A549 (cell line): Measurements from ENCODE around the gene TBCE. TPM values are rescaled to one million over a fixed set of nuclear protein-coding genes. Genes with fewer than 3 reads are reported as not detected.

Experiments used
- ATAC-seq, 2 experiments: fragments of 200-7000 bp in 1 of 2; fragments of >200 bp in 1 of 2; cut with Nextera tagmentation in 1 of 2; cut with Tn5 transposase in 1 of 2; 3 replicates each; pipeline versions ENCODE4 v1.8.0 to v1.9.1; 2018 to 2020; ENCODE audit warnings: mild to moderate bottlenecking in 1 of 2, moderate library complexity in 1 of 2
- CTCF ChIA-PET: fragments of 300-600 bp; sonication (Branson Sonifier 250); formaldehyde crosslinking; extraction: SDS; loops from one replicate; lab custom pipeline; 2021; ENCODE audit warnings: antibody characterized with exemption, inconsistent platforms; lab: Yijun Ruan, JAX
- POLR2A ChIA-PET: fragments of 350-600 bp; formaldehyde crosslinking; extraction: SDS; loops from one replicate; lab custom pipeline; 2021; ENCODE audit warnings: antibody characterized with exemption, inconsistent platforms; lab: Yijun Ruan, JAX
- DNase-seq, 2 experiments: peaks; one replicate each; pipeline versions ENCODE4 v3.0.0 to v3.0.0-alpha.2; 2011 to 2016; ENCODE audit warnings: low read depth in 1 of 2, low spot score in 1 of 2
- FAIRE-seq: peaks from 2 replicates; lab custom pipeline; 2011; peaks lifted over from hg19 to GRCh38; lab: Jason Lieb, UNC
- H3K27ac ChIP-seq, 2 experiments: fragments of >200 bp; sonication (Bioruptor Twin); formaldehyde crosslinking; 3 replicates each; pipeline ENCODE4 v1.5.1; 2016 to 2017
- H3K4me1 ChIP-seq: fragments of >200 bp; sonication (Bioruptor Twin); formaldehyde crosslinking; 3 replicates; pipeline ENCODE4 v1.6.1; 2016
- H3K4me2 ChIP-seq: fragments of >200 bp; sonication (Bioruptor Twin); formaldehyde crosslinking; 3 replicates; pipeline ENCODE4 v1.6.1; 2016
- H3K4me3 ChIP-seq: fragments of >200 bp; sonication (Bioruptor Twin); formaldehyde crosslinking; 3 replicates; pipeline ENCODE4 v1.5.1; 2016
- H3K9me3 ChIP-seq: fragments of >200 bp; sonication (Bioruptor Twin); formaldehyde crosslinking; 3 replicates; pipeline ENCODE4 v1.6.1; 2016
- BHLHE40 ChIP-seq: IDR thresholded peaks from 2 replicates; pipeline ENCODE4 v1.6.1; 2012; ENCODE audit warnings: low read depth, low read length, inconsistent platforms
- CBX2 ChIP-seq: fragments of 200-600 bp; sonication (generic); IDR thresholded peaks from 2 replicates; pipeline ENCODE4 v1.6.1; 2016; ENCODE audit warnings: low read depth, mild to moderate bottlenecking, borderline replicate concordance
- CBX8 ChIP-seq: fragments of 200-600 bp; sonication (generic); IDR thresholded peaks from 2 replicates; pipeline ENCODE4 v1.6.1; 2016
- CEBPB ChIP-seq, 2 experiments: fragments of >200 bp in 1 of 2; sonication (Bioruptor Twin) in 1 of 2; formaldehyde crosslinking in 1 of 2; IDR thresholded peaks; 2 replicates each; pipeline ENCODE4 v1.6.1; 2012 to 2016
- CHD2 ChIP-seq: fragments of 150-350 bp; IDR thresholded peaks from 2 replicates; pipeline ENCODE4 v1.6.1; 2014; ENCODE audit warnings: low read length; ENCODE audit not compliant: partially characterized antibody
- CHD4 ChIP-seq: fragments of 200-600 bp; sonication (generic); IDR thresholded peaks from 2 replicates; pipeline ENCODE4 v1.6.1; 2016; ENCODE audit warnings: antibody characterized with exemption, mild to moderate bottlenecking, borderline replicate concordance
- EHF ChIP-seq: fragments of 250-450 bp; sonication (Bioruptor Pico); IDR thresholded peaks from 2 replicates; pipeline ENCODE4 v1.5.0; 2020; ENCODE audit warnings: mild to moderate bottlenecking
- EHMT2 ChIP-seq: fragments of 200-600 bp; sonication (generic); IDR thresholded peaks from 2 replicates; pipeline ENCODE4 v1.6.1; 2016; ENCODE audit warnings: antibody characterized with exemption, low read depth, mild to moderate bottlenecking, moderate library complexity
- EP300 ChIP-seq, 2 experiments: fragments of >200 bp; sonication (Bioruptor Twin); formaldehyde crosslinking; IDR thresholded peaks; 2 replicates in 1 of 2; 3 replicates in 1 of 2; pipeline ENCODE4 v1.6.1; 2016 to 2017
- FOSB ChIP-seq: fragments of 250-450 bp; sonication (Bioruptor Pico); IDR thresholded peaks from 2 replicates; pipeline ENCODE4 v1.5.0; 2020; ENCODE audit warnings: mild to moderate bottlenecking, moderate library complexity
- GATA3 ChIP-seq: IDR thresholded peaks from 2 replicates; pipeline ENCODE4 v1.6.1; 2012; ENCODE audit warnings: borderline replicate concordance
- HDAC2 ChIP-seq: fragments of 200-600 bp; sonication (generic); IDR thresholded peaks from 2 replicates; pipeline ENCODE4 v1.6.1; 2016
- HEYL ChIP-seq: fragments of 250-450 bp; sonication (Bioruptor Pico); IDR thresholded peaks from 2 replicates; pipeline ENCODE4 v1.8.0; 2021; ENCODE audit warnings: mild to moderate bottlenecking, moderate library complexity
- JUN ChIP-seq, 2 experiments: fragments of >200 bp; sonication (Bioruptor Twin); formaldehyde crosslinking; IDR thresholded peaks; 2 replicates in 1 of 2; 3 replicates in 1 of 2; pipeline ENCODE4 v1.6.1; 2016 to 2017
- JUNB ChIP-seq: fragments of >200 bp; sonication (Bioruptor Twin); formaldehyde crosslinking; IDR thresholded peaks from 2 replicates; pipeline ENCODE4 v1.6.1; 2016
- KDM1A ChIP-seq: fragments of 200-600 bp; sonication (generic); IDR thresholded peaks from 2 replicates; pipeline ENCODE4 v1.6.1; 2016; ENCODE audit warnings: low read depth, mild to moderate bottlenecking
- KDM5A ChIP-seq: fragments of 200-600 bp; sonication (generic); IDR thresholded peaks from 2 replicates; pipeline ENCODE4 v1.6.1; 2016; ENCODE audit warnings: antibody characterized with exemption, mild to moderate bottlenecking
- MAFK ChIP-seq: fragments of 450-650 bp; IDR thresholded peaks from 2 replicates; pipeline ENCODE4 v1.6.1; 2014; ENCODE audit not compliant: partially characterized antibody
- MYC ChIP-seq: IDR thresholded peaks from 2 replicates; pipeline ENCODE4 v1.6.1; 2012; ENCODE audit warnings: mild to moderate bottlenecking, inconsistent platforms, low read length, improper control_type of control experiment, borderline replicate concordance
- POLR2A ChIP-seq: IDR thresholded peaks from 2 replicates; pipeline ENCODE4 v1.6.1; 2012; ENCODE audit warnings: mild to moderate bottlenecking, low read length
- POLR2AphosphoS2 ChIP-seq: conservative IDR thresholded peaks from 2 replicates; pipeline ENCODE4 v1.6.1; 2012; ENCODE audit warnings: low read length, improper control_type of control experiment, inconsistent platforms
- RAD21 ChIP-seq, 2 experiments: fragments of >200 bp in 1 of 2; sonication (Bioruptor Twin) in 1 of 2; formaldehyde crosslinking in 1 of 2; IDR thresholded peaks in 1 of 2; conservative IDR thresholded peaks in 1 of 2; 2 replicates in 1 of 2; 3 replicates in 1 of 2; pipeline ENCODE4 v1.6.1; 2012 to 2018; ENCODE audit warnings: inconsistent platforms in 1 of 2
- RARB ChIP-seq: fragments of 250-450 bp; sonication (Bioruptor Pico); IDR thresholded peaks from 2 replicates; pipeline ENCODE4 v1.8.0; 2021; ENCODE audit warnings: mild to moderate bottlenecking, moderate library complexity
- RFX5 ChIP-seq: fragments of 450-650 bp; IDR thresholded peaks from 2 replicates; pipeline ENCODE4 v1.7.1; 2014; ENCODE audit warnings: antibody characterized with exemption, mild to moderate bottlenecking, moderate library complexity
- TFCP2L1 ChIP-seq: fragments of 250-450 bp; sonication (Bioruptor Pico); IDR thresholded peaks from 2 replicates; pipeline ENCODE4 v1.5.0; 2021; ENCODE audit warnings: mild to moderate bottlenecking
- ZNF302 ChIP-seq: fragments of 250-450 bp; sonication (Bioruptor Pico); IDR thresholded peaks from 2 replicates; pipeline ENCODE4 v1.9.0; 2021; ENCODE audit warnings: inconsistent platforms, mild to moderate bottlenecking, moderate library complexity
- ZSCAN20 ChIP-seq: fragments of 250-450 bp; sonication (Bioruptor Pico); IDR thresholded peaks from 2 replicates; pipeline ENCODE4 v1.8.0; 2022; ENCODE audit warnings: mild to moderate bottlenecking, moderate library complexity
- WGBS: methylation state at CpG from one replicate; pipeline ENCODE4 v1.1.6; 2017; ENCODE audit errors: missing lambda C conversion rate; 5-methylcytosine and 5-hydroxymethylcytosine counted together
- polyA minus RNA-seq: library from RNA; depleted of rRNA, polyadenylated mRNA; stranded (reverse); fragments of >200 nt; gene quantifications from 2 replicates; pipeline ENCODE4 v1.2.3, GENCODE V29; 2011; rRNA and poly(A)+ RNA removed
- polyA plus RNA-seq, 4 experiments: library from polyadenylated mRNA; depleted of rRNA in 3 of 4; stranded (reverse); fragments of >200 nt; fragmentation: RNase III in 1 of 4; extraction: RNeasy Plus Mini Kit Qiagen cat#74134 plus additional on column Dnase treatment in 1 of 4; gene quantifications; 2 replicates in 3 of 4; 3 replicates in 1 of 4; pipeline ENCODE4 v1.2.3, GENCODE V29; 2011 to 2017
- TF ChIP-seq, protein P1 (sequence below): fragments of 150-350 bp; IDR thresholded peaks from 2 replicates; pipeline ENCODE4 v1.6.1; 2014; ENCODE audit warnings: low read depth, mild to moderate bottlenecking, low read length
- TF ChIP-seq, protein P2 (sequence below): fragments of >200 bp; sonication (Bioruptor Twin); formaldehyde crosslinking; IDR thresholded peaks from 3 replicates; pipeline ENCODE4 v1.5.1; 2016
- TF ChIP-seq, protein P3 (sequence below): fragments of 250-450 bp; sonication (Bioruptor Pico); IDR thresholded peaks from 2 replicates; pipeline ENCODE4 v1.5.0; 2020; ENCODE audit warnings: low read depth, mild to moderate bottlenecking, moderate library complexity
- TF ChIP-seq, protein P4 (sequence below): IDR thresholded peaks from 2 replicates; pipeline ENCODE4 v1.6.1; 2012; ENCODE audit warnings: low read depth, borderline replicate concordance
- TF ChIP-seq, protein P5 (sequence below): fragments of >200 bp; sonication (Bioruptor Twin); formaldehyde crosslinking; IDR thresholded peaks from 3 replicates; pipeline ENCODE4 v1.6.1; 2016

Gene TBCE, protein sequence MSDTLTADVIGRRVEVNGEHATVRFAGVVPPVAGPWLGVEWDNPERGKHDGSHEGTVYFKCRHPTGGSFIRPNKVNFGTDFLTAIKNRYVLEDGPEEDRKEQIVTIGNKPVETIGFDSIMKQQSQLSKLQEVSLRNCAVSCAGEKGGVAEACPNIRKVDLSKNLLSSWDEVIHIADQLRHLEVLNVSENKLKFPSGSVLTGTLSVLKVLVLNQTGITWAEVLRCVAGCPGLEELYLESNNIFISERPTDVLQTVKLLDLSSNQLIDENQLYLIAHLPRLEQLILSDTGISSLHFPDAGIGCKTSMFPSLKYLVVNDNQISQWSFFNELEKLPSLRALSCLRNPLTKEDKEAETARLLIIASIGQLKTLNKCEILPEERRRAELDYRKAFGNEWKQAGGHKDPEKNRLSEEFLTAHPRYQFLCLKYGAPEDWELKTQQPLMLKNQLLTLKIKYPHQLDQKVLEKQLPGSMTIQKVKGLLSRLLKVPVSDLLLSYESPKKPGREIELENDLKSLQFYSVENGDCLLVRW
- polyA plus RNA-seq (2011; rRNA removed): 58.3 and 65.2 TPM in 2 replicates
- polyA plus RNA-seq (2012; cell fraction: cytosol; rRNA removed): 20.8 and 21.0 TPM in 2 replicates
- 13.7 and 22.8 TPM in 2 replicates for polyA plus RNA-seq (2012; cell fraction: nucleus; rRNA removed)
- polyA plus RNA-seq (2017; fragmentation: RNase III; extraction: RNeasy Plus Mini Kit Qiagen cat#74134 plus additional on column Dnase treatment): 45.1 to 51.5 TPM (median 45.4 TPM) in 3 replicates
- 18.6 and 23.0 TPM in 2 replicates for polyA minus RNA-seq

DNA sequence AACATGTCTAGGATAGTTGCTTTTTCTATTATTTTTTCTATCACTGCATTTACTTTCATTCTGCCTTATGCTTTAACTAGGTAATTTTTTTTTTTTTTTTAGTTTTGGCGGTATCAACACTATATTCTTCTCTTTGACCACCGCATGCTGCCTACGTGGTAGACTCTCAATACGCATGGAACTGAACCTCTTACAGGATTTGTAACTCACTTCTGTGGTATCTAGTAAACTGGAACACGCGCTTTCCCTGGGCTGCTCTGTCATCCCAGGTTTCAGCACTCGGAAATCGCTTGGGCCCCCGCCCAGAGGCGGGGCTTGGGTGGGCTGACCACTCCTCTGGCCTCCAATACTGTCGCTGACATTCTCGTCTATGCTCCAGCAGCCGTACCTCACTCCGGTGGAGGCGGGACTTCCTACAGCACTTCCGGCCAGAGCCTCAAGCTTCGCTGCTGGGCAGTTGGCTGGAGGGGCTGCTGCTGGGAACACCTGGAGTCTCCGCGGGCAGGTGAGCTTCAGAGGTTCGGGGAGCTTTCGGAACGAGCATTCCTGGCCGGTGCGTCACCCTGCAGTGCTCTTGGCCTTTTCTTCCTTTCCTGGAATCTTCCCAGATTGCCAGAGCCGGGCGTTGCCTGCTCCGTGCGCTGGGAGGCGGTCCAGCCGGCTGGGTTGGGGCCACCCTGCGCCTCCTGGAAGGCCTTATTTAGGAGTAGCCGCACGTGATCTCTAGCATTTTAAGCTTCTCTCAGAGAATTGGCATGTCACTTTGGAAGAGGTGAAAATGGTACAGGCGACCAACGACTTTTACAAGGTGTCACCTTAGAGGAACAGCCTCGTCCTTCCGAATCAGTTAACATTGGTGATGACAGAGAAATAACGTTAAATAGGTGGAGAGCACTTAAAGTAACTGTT is at the start of gene TBCE:
Gene TBCE (plus strand): TSS at position 428 of the 909 bp plus-strand sequence. CDS start 12,623 bp downstream, outside the sequence.
- peak; percentile 96 to 97 for DNase-seq
- Histone ChIP-seq H3K4me1 (peaks cover 4% of the 10 kb centered on the region; the same call in 1 of the 3 replicates), H3K9me3 (no peaks in the 10 kb centered on the region), H3K4me2 (peak within 1 kb of the TSS; percentile 70), H3K27ac (peak within 1 kb of the TSS; percentile 84 to 95), H3K4me3 (peak within 1 kb of the TSS; percentile 65)
- 2% methylated on average over 32 of the region's 38 CpGs for WGBS
- FAIRE-seq: peak; percentile 54
- ChIA-PET CTCF (interaction anchor here (1.0 to 2.4 kb wide), 5 partner anchors 10 to 56 kb away, joined by 3 to 16 read pairs (median 5); no protein-coding TSS in a partner anchor), POLR2A (interaction anchor here (0.6 to 1.3 kb wide), 11 partner anchors 9 to 137 kb away, joined by 3 to 11 read pairs (median 4); partner anchors contain the start of genes ARID4B, B3GALNT2 and GGPS1)
- peak; percentile 100 for ATAC-seq
- TF ChIP-seq POLR2A (peak; percentile 96), ZNF302 (no peak; the same call in 1 of the 2 replicates), ZSCAN20 (CRISPR knock-in tag) (no peak), CHD4 (no peak), CBX2 (no peak), CEBPB (IDR thresholded peaks at IDR 0.05) (no peak), EP300 (IDR thresholded peaks at IDR 0.05) (no peak), MYC (0 out of 2 replicates have a peak, but pooled peaks have one; percentile 28), HDAC2 (no peak), CHD2 (no peak), BHLHE40 (peak; percentile 54), JUNB (no peak), HEYL (CRISPR knock-in tag) (no peak), EHMT2 (no peak), FOSB (no peak), MAFK (no peak), RFX5 (peak; percentile 24; the same call in 1 of the 2 replicates), TFCP2L1 (CRISPR knock-in tag) (no peak), KDM5A (no peak), RARB (CRISPR knock-in tag) (no peak), RAD21 (conservative IDR thresholded peaks at IDR 0.05 in 1 of 2, IDR thresholded peaks at IDR 0.05 in 1 of 2) (peak in 1 of 2 experiments; percentile 24; a peak in 3 of 5 replicates), CBX8 (no peak), EHF (no peak), POLR2AphosphoS2 (no peak), KDM1A (no peak), GATA3 (no peak), JUN (IDR thresholded peaks at IDR 0.05) (peak; percentile 62 to 85; a peak in 3 of 5 replicates)
- TF ChIP-seq, protein P1, sequence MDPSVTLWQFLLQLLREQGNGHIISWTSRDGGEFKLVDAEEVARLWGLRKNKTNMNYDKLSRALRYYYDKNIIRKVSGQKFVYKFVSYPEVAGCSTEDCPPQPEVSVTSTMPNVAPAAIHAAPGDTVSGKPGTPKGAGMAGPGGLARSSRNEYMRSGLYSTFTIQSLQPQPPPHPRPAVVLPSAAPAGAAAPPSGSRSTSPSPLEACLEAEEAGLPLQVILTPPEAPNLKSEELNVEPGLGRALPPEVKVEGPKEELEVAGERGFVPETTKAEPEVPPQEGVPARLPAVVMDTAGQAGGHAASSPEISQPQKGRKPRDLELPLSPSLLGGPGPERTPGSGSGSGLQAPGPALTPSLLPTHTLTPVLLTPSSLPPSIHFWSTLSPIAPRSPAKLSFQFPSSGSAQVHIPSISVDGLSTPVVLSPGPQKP: no peak
- TF ChIP-seq, protein P2, sequence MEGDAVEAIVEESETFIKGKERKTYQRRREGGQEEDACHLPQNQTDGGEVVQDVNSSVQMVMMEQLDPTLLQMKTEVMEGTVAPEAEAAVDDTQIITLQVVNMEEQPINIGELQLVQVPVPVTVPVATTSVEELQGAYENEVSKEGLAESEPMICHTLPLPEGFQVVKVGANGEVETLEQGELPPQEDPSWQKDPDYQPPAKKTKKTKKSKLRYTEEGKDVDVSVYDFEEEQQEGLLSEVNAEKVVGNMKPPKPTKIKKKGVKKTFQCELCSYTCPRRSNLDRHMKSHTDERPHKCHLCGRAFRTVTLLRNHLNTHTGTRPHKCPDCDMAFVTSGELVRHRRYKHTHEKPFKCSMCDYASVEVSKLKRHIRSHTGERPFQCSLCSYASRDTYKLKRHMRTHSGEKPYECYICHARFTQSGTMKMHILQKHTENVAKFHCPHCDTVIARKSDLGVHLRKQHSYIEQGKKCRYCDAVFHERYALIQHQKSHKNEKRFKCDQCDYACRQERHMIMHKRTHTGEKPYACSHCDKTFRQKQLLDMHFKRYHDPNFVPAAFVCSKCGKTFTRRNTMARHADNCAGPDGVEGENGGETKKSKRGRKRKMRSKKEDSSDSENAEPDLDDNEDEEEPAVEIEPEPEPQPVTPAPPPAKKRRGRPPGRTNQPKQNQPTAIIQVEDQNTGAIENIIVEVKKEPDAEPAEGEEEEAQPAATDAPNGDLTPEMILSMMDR: no peak; the same call in 2 of the 3 replicates
- TF ChIP-seq, protein P3, sequence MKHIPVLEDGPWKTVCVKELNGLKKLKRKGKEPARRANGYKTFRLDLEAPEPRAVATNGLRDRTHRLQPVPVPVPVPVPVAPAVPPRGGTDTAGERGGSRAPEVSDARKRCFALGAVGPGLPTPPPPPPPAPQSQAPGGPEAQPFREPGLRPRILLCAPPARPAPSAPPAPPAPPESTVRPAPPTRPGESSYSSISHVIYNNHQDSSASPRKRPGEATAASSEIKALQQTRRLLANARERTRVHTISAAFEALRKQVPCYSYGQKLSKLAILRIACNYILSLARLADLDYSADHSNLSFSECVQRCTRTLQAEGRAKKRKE: no peak
- TF ChIP-seq, protein P4, sequence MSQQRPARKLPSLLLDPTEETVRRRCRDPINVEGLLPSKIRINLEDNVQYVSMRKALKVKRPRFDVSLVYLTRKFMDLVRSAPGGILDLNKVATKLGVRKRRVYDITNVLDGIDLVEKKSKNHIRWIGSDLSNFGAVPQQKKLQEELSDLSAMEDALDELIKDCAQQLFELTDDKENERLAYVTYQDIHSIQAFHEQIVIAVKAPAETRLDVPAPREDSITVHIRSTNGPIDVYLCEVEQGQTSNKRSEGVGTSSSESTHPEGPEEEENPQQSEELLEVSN: peak; percentile 43; the same call in 1 of the 2 replicates
- TF ChIP-seq, protein P5, sequence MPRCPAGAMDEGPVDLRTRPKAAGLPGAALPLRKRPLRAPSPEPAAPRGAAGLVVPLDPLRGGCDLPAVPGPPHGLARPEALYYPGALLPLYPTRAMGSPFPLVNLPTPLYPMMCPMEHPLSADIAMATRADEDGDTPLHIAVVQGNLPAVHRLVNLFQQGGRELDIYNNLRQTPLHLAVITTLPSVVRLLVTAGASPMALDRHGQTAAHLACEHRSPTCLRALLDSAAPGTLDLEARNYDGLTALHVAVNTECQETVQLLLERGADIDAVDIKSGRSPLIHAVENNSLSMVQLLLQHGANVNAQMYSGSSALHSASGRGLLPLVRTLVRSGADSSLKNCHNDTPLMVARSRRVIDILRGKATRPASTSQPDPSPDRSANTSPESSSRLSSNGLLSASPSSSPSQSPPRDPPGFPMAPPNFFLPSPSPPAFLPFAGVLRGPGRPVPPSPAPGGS: peak; percentile 60; the same call in 1 of the 3 replicates
